Colonic mucosa (tissue), 4 donors: Measurements from ENCODE around the gene CDCA5. TPM values are rescaled to one million over a fixed set of nuclear protein-coding genes. Genes with fewer than 3 reads are reported as not detected.
A peak's percentile ranks its signal among the peaks of the same experiment; 100 is the strongest.

Experiments used
- DNase-seq: peaks from one replicate; pipeline ENCODE4 v3.0.0-alpha.2; 2020
- H3K27ac ChIP-seq: fragments of 200-600 bp; one replicate; pipeline ENCODE4 v1.8.0; 2021
- H3K27me3 ChIP-seq: fragments of 200-600 bp; one replicate; pipeline ENCODE4 v1.8.0; 2021
- H3K36me3 ChIP-seq: fragments of 200-600 bp; one replicate; pipeline ENCODE4 v1.8.0; 2021
- H3K4me1 ChIP-seq: fragments of 200-600 bp; one replicate; pipeline ENCODE4 v1.8.0; 2021; ENCODE audit warnings: mild to moderate bottlenecking
- H3K4me3 ChIP-seq: fragments of 200-600 bp; one replicate; pipeline ENCODE4 v1.8.0; 2021
- H3K9ac ChIP-seq, 2 donors: one replicate each; pipeline ENCODE4 v1.7.0; 2013; ENCODE audit warnings: control low read depth in 2 of 2, low read depth in 2 of 2, low read length in 2 of 2
- H3K9me3 ChIP-seq: fragments of 200-600 bp; one replicate; pipeline ENCODE4 v1.8.0; 2021
- intact Hi-C: fragments of 100-400 bp; cut with DNase I; formaldehyde crosslinking; loops from one replicate; pipeline ENCODE4 v1.14.1; 2022
- total RNA-seq, 2 donors: library from RNA; stranded (reverse); fragmentation: NEBNext Ultra II Directional in 1 of 2; extraction: Animal tissue kit (Norgen Biotek cat#: 25700) in 1 of 2; gene quantifications; one replicate each; pipeline ENCODE4 v1.2.1, GENCODE V29; 2021
- TF ChIP-seq, protein P1 (sequence below): fragments of 200-600 bp; IDR thresholded peaks from one replicate; pipeline ENCODE4 v1.8.0; 2022; ENCODE audit warnings: antibody characterized with exemption, mild to moderate bottlenecking
- donor health status: healthy.
- donor health status: DM: no; HTN: no; CAD: no.
- donor health status: DM: no; HTN: no; CAD: no.

The CDCA5 gene
- total RNA-seq, 2 donors from 2014 or later = 9.7 to 51.7 TPM

DNA sequence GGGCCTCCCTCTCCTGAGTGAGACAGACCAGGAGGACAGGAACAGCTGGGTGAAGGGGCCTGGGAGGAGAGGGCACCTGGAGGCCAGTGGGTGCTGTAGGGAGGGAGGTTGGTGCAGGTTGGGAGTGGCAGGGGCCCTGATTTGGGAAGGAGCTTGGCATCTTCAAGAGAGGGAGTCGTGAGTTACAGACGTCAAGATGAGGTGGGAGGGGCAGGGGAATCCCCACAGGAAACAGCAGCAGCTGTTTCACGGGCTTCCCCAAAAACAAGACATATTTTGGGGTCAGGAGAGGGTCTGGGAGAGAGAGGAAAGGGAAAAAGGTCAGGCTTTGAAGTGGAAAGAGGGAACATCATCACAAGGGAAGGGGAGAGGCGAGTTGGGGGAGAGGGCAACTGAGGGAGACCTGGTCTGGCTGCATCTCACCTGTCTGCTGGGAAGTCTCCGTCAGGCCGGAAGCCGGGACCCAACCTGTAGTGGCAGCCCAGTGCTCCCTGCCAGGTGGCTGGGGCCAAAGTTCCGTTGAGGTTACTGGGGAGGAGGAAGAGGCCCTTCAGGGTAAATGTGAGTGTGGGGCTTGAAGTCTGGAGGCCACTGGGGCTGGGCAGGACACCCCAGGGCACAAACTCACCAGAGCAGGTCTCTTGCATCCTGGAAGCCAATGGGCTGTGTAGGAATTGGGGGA is 29.9 kb downstream of the CDCA5 start:
- H3K27ac ChIP-seq = no peak overlapping the region
- H3K9ac ChIP-seq = no peak overlapping the region
- intact Hi-C loops = no loop called here
- H3K4me3 ChIP-seq = no peak overlapping the region
- TF ChIP-seq, protein P1, sequence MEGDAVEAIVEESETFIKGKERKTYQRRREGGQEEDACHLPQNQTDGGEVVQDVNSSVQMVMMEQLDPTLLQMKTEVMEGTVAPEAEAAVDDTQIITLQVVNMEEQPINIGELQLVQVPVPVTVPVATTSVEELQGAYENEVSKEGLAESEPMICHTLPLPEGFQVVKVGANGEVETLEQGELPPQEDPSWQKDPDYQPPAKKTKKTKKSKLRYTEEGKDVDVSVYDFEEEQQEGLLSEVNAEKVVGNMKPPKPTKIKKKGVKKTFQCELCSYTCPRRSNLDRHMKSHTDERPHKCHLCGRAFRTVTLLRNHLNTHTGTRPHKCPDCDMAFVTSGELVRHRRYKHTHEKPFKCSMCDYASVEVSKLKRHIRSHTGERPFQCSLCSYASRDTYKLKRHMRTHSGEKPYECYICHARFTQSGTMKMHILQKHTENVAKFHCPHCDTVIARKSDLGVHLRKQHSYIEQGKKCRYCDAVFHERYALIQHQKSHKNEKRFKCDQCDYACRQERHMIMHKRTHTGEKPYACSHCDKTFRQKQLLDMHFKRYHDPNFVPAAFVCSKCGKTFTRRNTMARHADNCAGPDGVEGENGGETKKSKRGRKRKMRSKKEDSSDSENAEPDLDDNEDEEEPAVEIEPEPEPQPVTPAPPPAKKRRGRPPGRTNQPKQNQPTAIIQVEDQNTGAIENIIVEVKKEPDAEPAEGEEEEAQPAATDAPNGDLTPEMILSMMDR = no peak
- H3K9me3 ChIP-seq = no peaks in the 10 kb centered on the region
- H3K36me3 ChIP-seq = no peaks in the 10 kb centered on the region
- H3K4me1 ChIP-seq = no peaks in the 10 kb centered on the region
- H3K27me3 ChIP-seq = no peaks in the 10 kb centered on the region
- DNase-seq = no peak

- Histone ChIP-seq H3K9me3 (no peaks in the 10 kb centered on the region), H3K4me3 (no peak overlapping the region)
These were observed 32.4 kb downstream of the CDCA5 start for GRCh38 chr11:65051398-65051858.

GRCh38 chr11:65047581-65048422 is 36.0 kb downstream of the CDCA5 start:
- no peaks in the 10 kb centered on the region for H3K4me1 ChIP-seq
- H3K36me3 ChIP-seq = no peaks in the 10 kb centered on the region
- H3K27ac ChIP-seq = no peak overlapping the region
- no peaks in the 10 kb centered on the region for H3K27me3 ChIP-seq
- H3K4me3 ChIP-seq = peak overlapping the region; percentile 34
- TF ChIP-seq, protein P1 = no peak
- DNase-seq = peak; percentile 40
- intact Hi-C loops = no loop called here
- H3K9ac ChIP-seq = peak overlapping the region; percentile 34 to 40
- H3K9me3 ChIP-seq = no peaks in the 10 kb centered on the region

More at GRCh38 chr11:65051398-65051858, 32.4 kb downstream of the CDCA5 start:
- TF ChIP-seq, protein P1 = no peak
- Histone ChIP-seq H3K27me3 (no peaks in the 10 kb centered on the region), H3K9ac (no peak overlapping the region), H3K4me1 (no peaks in the 10 kb centered on the region), H3K27ac (no peak overlapping the region), H3K36me3 (no peaks in the 10 kb centered on the region)
- DNase-seq = no peak
- intact Hi-C loops = no loop called here

DNA sequence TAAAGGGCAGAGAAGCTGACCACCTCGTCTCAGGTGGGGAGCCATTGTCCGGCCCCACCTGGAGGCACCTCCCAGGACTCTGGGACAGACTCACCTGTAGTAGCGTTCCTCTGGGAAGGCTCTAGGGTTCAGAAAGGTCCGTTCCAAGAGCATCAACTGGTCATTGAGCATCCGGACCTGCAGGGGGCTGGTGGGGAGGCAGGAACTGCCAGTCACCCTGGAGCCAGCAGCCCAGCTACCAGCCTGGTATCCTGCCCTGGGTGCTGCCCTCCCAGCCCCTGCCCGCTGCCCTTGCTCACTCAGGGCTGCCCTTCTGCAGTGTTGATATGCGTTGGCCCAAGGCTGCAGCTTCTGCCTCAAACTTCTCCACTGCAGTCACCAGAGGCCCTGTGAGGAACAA is 38.1 kb downstream of the CDCA5 start:
- H3K4me3 ChIP-seq = no peak overlapping the region
- DNase-seq = no peak
- no peaks in the 10 kb centered on the region for H3K36me3 ChIP-seq
- H3K27ac ChIP-seq = no peak overlapping the region
- peaks cover 4% of the 10 kb centered on the region for H3K4me1 ChIP-seq
- intact Hi-C loops = no loop called here
- TF ChIP-seq, protein P1 = no peak
- no peaks in the 10 kb centered on the region for H3K9me3 ChIP-seq
- no peak overlapping the region for H3K9ac ChIP-seq
- H3K27me3 ChIP-seq = no peaks in the 10 kb centered on the region

DNA sequence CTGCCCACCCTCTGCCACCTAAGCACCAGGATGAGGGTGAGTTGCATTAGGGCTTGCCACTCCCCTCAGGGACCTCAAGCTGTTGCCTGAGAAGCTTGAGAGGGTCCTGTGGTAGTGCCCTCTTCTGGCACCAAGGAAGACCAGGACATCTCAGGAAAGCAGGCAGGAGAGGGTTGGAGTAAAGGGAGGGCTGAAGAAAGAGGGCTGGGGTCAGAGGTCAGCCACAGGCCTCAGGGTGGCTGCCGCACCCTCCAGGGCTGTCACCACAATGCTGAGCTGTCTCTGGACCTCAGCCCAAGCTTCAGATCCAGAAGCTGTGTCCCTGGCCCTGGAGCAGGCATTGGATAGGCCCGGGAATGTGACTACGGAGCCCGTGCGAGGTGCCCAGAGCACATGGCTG is 38.8 kb downstream of the CDCA5 start:
- Histone ChIP-seq H3K36me3 (no peaks in the 10 kb centered on the region), H3K9ac (peak overlapping the region in 1 of 2 donors; percentile 26), H3K4me1 (peaks cover 4% of the 10 kb centered on the region), H3K27ac (no peak overlapping the region), H3K27me3 (no peaks in the 10 kb centered on the region), H3K4me3 (no peak overlapping the region), H3K9me3 (no peaks in the 10 kb centered on the region)
- DNase-seq = no peak
- TF ChIP-seq, protein P1 = no peak
- intact Hi-C loops = no loop called here
